Gastroesophageal sphincter (tissue), 3 donors: ENCODE data around the gene LDLRAD2.

Source experiments
- CTCF ChIP-seq, 4 experiments: fragments of 200-600 bp in 2 of 4; fragments of 450-650 bp in 2 of 4; sonication (generic) in 1 of 4; IDR thresholded peaks; one replicate each; pipeline ENCODE4 v1.5.1; 2017 to 2019; ENCODE audit warnings: antibody characterized with exemption in 4 of 4, mild to moderate bottlenecking in 2 of 4, moderate library complexity in 2 of 4
- EP300 ChIP-seq: sonication (generic); formaldehyde crosslinking; IDR thresholded peaks from one replicate; pipeline ENCODE4 v1.6.1; 2017; ENCODE audit warnings: antibody characterized with exemption, mild to moderate bottlenecking
- POLR2A ChIP-seq, 2 donors: fragments of 450-650 bp; IDR thresholded peaks; one replicate each; pipeline ENCODE4 v1.6.1; 2017; ENCODE audit warnings: antibody characterized with exemption in 2 of 2, mild to moderate bottlenecking in 2 of 2, moderate library complexity in 1 of 2

DNA sequence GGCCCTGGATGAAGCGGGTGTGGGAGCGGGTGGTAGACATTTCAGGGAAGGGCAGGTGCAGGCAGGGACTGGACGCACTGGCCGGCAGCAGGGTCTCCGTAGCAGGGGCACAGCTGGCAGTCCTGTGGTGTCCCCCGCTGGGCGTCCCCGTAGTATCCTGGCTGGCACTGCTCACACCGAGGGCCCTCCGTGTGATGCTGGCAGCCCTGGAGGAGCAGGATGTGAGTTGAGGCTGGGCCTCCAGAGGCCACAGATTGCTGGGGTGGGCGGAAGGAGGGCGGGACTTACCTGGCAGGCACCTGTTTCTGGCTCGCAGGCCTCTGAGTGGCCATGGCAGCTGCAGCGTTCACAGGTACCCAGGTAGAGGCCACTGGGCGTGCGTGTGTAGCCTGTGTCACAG is 62.3 kb downstream of the LDLRAD2 start:
- TF ChIP-seq EP300: no peak
- TF ChIP-seq CTCF (IDR thresholded peaks at IDR 0.05): no peak
- no peak for TF ChIP-seq POLR2A (IDR thresholded peaks at IDR 0.05)
